Activated CD4-positive, alpha-beta T cell treated with anti-CD3 and anti-CD28 coated beads for 4 hours (primary cell): ENCODE data around the gene ADAMTS17.

Source experiments
- DNase-seq, 2 donors: peaks; one replicate each; pipeline ENCODE4 v3.0.0-alpha.2; 2020

ADAMTS17 gene

DNA sequence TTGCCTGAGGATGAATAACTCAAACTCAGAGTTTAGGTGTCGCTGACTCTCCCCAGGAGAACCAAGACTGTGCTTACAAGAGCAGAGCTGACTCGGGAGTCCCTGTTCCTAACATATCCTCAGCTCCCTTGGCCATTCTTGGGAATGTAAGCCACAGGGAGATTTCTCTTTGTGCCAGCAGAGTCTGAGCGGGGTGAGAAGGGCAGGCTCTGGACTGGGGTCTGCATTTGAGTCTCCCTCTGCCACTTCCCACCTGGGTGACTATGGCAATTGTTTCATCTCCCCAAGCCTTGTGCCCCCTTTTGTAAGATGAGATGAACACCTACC lies 126.0 kb downstream of the ADAMTS17 start:
- DNase-seq, result no peak

DNA sequence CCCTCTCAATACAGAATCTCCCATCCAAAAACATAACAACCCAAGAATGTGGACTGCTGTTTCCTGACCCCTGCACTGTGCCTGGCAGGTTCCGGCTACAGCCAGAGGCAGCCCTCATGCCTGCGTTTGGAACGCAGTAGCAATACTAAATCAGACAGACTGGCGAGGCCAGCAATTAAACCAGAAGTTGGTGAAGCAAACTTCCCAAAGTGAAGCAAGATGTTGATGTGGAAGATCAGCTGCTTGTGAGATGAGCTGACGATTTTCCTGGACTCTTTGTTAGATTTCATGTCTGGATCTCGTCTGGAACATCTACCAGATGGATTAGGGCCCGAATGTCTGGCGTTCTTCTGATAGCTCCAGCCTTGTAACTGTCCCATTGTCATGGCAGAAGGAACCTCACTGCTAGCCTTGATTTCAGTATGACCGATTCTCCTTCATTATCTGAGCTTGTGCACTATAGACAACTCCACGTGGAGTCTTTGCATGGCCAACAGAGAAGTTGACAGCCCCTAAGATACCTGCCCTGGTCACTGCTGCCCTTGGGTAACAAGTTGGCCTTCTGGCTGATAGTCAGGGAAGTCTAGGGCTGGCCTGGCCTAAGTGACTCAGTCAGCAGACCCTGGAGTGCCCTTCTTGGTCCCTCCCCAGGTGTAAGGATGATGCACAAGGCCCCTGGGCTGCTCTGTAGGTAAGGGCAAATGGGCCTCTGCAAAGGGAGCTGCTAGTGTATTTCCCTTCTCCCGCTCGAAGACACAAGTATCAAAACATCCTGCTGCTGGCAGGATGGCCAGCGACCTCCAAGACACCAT lies 126.5 kb downstream of the ADAMTS17 start:
- no peak for DNase-seq

DNA sequence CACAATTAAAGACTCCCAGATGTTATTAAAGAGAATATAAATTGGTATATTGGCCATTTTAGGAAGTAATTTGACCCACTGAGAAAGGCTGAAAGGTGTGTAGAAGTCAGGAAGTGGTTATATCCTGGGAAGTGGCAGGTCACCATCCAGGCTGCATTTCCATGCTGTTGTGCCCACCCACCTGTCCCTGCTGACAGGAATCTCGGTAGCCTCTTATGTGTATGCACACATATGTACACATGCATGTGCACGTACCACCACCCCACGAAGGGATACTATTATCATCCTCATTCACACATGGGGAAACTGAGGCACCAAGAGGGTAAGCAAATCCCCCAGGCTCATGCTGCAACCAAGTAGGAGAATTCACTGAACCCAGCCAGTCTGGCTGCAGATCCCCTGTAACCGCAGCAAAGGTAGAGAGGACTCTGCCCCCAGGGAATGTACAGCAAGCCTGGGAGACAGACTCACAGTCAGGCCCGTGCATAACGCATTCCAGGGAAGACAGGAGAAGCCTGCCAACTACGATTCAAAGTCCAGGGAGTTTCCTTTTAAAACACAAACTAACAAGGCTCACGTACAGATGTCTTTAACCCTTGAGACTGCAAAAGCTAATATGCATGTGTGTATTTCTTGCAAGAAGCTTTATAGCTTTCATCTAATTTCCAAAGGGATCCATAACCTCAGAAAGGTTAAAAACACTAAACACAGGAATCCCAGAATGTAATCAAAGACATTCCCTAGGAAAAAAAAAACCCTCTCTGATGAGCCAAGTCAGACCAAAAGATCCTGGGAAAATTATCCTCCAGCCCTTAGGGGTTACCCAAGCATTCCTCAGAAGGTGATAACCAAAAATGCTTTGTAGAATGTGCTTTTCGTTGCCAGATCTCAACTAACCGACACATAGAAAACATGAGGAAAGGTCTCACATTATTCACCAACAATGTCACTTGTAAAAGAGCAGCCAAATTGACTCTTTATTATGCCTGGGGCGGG lies 129.6 kb downstream of the ADAMTS17 start:
- no peak for DNase-seq

DNA sequence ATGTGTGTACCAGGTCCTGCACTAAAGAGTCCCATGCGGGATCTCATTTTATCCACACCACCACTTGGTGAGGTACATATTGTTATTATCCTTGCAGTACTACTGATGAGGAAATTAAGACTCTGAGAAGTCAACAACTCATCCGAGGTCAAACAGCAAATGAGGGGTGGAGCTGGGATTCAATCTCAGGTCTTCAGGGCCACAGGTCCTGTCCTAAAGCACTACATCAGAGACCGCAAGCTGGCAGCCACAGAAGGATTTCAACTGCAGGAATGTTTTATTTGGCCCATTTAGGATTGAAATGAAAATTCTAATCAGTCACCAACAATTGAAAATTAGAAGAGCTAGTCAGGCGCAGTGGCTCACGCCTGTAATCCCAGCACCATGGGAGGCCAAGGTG lies 131.4 kb downstream of the ADAMTS17 start:
- no peak for DNase-seq

- DNase-seq, result no peak
These were observed 132.7 kb downstream of the ADAMTS17 start for GRCh38 chr15:100208921-100209603.

DNA sequence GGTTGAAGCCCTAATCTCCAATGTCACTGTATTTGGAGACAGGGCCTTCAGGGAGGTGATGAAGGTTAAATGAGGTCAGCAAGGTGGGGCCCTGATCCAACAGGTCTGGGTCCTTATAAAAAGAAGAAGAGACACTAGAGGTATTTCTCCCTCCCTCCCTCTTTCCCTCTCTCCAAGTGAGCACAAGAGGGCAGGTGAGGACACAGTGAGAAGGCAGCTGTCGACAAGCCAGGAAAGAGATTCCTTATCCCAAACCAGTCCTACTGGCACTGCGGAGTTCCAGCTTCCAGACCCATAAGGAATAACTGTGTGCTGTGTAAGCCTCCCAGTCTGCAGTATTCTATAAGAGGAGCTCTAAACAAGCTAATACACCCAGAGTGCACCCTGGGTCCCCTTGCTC lies 134.7 kb downstream of the ADAMTS17 start:
- no peak for DNase-seq

DNA sequence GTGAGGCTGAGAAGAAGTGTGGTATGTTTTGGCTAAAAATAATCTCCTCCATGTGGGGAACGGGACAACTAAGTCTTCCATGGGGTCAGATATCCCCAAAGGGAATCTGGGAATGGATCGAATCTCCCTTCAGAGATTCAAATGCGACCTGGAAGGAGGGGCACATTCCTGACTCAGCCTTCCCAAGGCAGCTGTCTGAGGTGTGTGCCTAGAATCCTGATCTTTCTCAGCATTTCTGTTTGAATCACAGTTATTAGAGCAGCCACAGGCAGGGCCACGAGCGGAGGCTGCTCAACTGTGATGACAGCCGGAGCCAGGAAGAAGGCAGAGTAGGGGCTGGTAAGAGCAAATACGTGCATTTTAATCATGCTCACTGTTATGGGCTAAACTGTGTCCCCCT lies 135.1 kb downstream of the ADAMTS17 start:
- DNase-seq, result no peak

DNA sequence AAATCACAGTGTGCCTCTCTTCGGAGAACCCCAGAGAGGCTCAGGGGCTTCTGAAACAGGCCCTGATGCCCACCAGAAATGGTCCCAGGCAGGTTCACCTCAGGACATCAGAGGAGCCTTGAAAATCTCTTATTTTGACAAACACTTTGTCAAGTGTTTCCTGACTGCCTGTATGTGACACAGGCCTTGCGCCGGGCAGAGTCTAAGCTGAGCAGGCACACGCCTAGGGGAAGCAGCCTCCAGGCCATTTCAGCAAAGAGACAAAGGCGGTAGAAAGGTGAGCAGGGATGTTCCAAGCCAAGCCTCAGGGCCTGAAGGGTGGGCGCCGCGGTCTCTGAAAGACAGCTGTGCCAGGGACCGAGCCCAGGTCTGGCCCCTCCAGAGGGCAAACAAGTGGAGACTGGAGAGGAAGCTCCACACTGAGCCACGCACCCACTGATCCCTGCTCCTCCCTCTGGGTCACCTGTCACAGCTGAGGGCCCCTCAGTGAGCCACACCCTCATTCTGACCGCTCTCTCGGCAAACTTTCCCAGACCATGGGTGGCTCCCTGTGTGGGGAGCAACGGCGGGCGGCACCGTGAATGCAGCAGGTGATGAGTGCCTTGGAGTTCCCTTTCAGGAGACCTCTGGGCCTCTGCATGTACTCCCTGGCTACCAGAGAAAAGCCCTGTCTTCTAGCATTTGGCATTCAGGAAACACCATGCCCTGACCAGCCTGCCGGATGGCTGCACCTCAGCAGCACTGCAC lies 136.1 kb downstream of the ADAMTS17 start:
- no peak for DNase-seq

- DNase-seq, result no peak
These were observed 137.0 kb downstream of the ADAMTS17 start for GRCh38 chr15:100204771-100205170.

DNA sequence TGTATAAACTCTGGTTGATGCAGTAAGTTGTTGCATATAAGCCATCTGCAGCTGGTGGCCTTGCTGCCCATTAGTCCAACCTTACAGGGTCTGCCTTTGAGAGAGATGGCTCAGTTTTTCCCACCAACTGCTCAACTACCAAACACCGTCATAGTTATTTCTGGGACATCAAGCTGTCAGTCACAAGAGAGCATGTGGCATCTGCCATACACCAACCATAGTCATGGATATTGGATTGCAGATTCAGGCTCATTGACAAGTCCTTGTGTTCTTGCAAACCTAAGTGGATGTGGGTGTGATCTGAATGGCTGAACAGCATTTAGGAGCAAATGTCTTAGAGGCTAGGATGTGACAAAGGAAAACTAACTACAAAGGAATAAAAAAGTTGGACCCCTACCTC lies 137.6 kb downstream of the ADAMTS17 start:
- DNase-seq, result no peak

GRCh38 chr15:100202309-100202960 lies 139.3 kb downstream of the ADAMTS17 start:
- no peak for DNase-seq

- no peak for DNase-seq
These were observed 140.1 kb downstream of the ADAMTS17 start for GRCh38 chr15:100201376-100202280.

DNA sequence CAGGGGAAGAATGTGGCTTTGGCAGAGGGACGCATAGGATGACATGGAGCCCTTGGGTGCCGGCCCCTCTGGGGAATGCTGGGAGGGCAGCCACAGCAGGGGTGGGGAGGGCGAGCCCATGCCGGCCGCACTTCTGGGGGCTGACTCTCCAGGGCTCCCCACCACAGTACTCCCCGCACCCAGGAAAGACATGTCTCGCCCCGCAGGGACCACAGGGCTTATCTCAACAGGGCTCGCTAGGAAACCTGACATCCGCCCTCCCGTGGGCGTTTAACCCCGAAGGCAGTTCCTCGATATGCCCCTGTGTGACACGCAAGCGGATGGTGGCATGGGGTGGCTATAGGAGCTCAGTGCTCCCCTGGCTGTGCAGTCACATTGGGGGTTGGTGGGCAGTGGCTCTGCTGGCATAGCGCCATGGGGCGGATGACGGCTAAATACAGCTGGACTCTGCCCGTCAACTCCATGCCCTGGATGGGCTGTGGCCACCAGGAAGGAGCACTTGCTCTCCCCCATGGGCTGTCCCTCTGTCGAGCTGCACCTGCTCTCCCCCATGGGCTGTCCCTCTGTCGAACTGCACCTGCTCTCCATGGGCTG lies 141.4 kb downstream of the ADAMTS17 start:
- DNase-seq, result no peak

GRCh38 chr15:100199711-100200286 lies 142.0 kb downstream of the ADAMTS17 start:
- no peak for DNase-seq

GRCh38 chr15:100198442-100198841 lies 143.3 kb downstream of the ADAMTS17 start:
- no peak for DNase-seq

GRCh38 chr15:100196326-100197058 lies 145.3 kb downstream of the ADAMTS17 start:
- DNase-seq, result no peak

DNA sequence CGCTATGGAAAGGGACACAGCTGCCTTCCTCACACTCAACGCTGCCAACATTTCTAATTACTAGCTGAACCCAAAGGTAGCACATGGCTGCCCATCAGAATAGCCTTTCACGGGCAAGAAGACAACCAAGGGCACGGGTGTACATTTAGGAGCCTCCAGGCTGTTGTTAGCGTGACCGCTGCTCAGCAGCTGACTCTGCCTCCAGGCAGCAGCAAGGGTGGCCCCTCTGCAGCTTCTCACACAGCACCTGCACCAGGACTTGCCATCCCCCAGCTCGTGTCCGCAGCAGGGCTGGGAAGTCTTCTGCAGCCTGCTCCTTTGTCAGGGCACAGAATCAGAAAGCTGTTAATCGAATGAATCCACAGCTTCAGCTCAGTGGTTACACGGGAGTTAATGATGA lies 146.8 kb downstream of the ADAMTS17 start:
- no peak for DNase-seq

- no peak for DNase-seq
These were observed 148.4 kb downstream of the ADAMTS17 start for GRCh38 chr15:100193277-100193860.
